Right hindlimb (tissue), 1 donor: ENCODE measurements around the gene LRRC26.

ENCODE experiments used
- DNase-seq: peaks from one replicate; pipeline ENCODE4 v3.0.0-alpha.2; 2018

Gene LRRC26

DNA sequence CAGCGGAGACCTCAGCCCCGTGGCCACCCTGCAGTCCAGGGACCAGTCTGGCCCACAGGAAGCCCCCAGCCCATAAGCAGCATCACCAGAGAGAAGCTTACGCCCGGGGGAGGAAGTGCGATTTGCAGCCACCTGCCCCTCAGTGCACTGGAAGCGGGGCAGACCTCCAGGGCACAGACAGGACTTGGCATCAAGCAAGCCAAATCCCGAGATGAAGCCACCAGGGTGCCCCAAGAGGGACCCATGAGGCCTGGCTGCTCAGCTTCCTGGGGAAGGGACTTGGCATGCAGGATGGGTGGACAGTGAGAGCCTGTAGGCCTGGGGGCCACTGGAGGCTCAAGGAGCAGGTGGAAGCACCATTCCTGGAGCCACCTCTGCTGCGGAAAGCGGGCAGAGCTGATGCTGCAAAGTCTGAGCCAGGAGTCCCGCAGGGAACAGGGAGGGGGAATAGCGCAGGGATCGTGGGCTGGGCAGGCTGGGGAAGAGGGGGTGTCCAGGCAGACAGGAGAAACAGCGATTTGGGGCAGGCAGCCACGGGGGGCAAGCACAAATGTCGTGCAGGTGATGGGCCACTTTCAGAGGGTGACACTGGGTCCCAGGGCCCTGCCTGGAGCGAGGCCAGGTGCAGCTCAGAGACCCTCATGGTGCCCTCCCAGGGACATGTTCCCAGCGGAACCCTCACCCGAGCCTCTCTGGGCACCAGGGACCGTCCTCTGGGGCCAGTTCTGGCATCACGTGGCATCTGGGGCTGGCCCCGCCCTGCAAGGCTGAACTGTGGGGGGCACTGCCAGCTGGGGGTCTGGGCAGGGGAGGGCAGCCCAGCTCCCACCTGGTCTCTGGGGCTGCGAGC is 3.2 kb downstream of the LRRC26 start:
- no peak for DNase-seq

DNA sequence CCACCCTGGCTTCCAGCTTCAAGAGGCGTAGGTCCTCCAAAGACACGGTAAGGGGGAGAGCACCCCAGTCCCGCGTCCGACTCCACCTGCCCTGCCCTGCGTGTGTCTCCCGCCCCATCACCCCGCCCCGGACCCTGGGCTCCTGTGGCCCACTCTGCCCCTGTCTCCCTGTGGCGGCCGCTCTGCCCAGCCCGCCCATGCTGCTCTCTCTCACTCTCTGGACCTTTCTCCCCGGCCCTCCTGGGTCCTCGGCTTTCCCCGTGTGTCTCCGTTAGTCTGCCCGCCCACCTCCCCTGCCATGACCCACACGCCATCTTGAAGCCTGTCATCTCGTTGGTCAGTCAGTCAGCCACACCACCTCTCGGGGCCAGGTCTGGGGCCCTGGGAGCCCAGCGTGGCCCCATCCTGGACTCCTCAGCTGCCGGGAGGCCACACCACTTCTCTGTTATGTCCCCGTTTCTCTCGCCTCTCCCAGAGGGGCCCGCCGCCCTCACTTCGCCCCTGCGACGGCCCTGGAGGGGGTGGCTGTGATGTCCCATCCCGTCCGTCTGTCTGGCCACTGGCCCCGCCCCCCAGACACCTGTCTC is 4.5 kb downstream of the LRRC26 start:
- no peak for DNase-seq

DNA sequence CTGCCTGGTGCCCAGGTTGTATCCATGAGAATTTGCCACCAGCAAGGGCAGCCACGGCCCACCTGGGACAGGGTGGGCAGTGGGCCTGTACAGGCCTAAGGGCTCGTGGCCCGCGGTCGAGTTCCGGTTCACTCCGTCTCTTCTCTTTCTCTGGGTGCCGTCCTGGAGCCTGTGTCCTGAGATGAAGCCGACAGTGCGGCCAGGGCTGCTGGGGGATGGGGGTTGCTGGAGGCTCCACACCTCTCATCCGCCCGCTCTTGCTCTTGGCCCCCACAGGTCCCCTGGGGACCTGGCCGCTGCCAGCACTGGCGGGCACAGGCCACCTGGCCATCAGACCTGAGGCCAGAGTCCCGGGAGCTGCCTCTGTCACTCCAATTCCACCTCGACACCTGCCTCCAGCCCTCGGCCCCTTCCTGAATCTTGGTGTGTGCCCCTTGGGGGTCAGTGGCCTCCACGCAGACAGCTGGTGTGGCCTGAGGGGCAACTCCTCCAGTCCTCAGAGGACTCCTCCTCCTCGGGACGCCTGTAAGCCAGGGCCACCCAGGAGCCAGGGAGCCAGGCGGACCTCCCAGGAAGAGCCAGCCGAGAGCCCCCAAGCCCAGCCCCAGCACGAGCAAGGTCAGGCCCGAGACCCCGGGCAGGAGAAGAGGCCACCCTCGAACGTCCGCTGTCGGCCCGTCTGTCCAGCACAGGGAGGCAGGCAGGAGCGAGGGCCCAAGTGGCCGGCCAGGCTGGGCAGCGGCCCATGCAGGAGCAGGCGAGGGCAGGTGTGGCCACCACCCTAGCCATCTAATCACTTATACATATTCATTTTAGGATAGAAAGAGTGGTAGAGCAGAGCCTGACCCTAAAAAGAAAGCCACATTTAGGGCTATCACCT is 5.2 kb downstream of the LRRC26 start:
- no peak for DNase-seq

DNA sequence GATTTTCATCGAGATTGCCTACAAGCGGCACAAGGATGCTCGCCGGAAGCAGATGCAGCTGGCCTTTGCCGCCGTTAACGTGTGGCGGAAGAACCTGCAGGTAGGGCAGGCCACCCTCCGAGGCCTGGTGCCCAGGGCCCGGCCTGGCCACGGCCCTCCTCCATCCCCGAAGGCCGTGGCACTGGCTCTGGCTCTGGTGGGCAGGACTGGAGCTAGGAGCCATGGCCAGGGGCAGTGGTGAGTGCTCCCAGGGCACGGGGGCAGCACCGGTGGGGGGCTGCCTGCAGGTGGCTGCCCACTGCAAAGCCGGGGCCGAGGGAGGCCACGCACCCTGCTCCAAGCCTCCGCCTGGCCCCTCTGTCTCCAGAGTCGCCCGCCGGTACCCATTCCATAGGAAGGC is 6.0 kb downstream of the LRRC26 start:
- DNase-seq, result no peak

DNA sequence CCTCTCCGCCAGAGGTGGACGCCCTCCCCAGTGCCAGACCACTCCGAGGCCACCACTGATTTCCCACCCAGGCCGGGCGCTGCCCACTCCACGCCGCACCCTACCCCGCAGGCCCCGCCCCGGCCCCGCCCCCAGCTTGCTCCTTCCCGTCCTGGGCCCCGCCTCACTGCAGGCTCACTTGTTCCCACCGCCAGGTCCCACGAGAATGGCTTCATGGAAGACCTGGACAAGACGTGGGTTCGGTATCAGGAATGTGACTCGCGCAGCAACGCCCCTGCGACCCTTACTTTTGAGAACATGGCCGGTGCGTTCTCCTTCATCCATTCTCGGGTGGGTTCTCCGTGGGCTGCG is 6.5 kb downstream of the LRRC26 start:
- no peak for DNase-seq

DNA sequence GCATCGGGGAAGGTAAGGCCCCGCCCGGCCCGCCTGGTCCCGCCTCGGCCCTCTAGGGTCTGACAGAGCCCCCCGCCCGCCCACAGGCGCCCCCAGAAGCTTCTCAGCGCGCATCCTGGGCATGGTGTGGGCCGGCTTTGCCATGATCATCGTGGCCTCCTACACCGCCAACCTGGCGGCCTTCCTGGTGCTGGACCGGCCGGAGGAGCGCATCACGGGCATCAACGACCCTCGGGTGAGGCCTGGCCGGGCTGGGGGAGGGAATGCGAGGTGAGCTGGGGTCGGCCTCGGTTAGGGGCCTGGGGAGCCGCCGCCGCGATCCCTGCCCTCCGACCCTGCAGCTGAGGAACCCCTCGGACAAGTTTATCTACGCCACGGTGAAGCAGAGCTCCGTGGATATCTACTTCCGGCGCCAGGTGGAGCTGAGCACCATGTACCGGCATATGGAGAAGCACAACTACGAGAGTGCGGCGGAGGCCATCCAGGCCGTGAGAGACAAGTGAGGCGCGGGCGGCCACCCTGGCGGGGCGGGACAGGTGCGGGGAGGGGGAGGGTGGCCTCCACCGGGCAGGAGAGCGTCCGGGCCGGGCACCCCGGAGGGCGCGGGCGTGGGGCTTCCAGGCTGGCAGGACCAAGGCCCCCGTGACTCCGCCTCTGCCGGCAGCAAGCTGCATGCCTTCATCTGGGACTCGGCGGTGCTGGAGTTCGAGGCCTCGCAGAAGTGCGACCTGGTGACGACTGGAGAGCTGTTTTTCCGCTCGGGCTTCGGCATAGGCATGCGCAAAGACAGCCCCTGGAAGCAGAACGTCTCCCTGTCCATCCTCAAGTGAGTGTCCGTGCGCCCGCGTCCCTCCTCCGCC is 7.1 kb downstream of the LRRC26 start:
- no peak for DNase-seq

DNA sequence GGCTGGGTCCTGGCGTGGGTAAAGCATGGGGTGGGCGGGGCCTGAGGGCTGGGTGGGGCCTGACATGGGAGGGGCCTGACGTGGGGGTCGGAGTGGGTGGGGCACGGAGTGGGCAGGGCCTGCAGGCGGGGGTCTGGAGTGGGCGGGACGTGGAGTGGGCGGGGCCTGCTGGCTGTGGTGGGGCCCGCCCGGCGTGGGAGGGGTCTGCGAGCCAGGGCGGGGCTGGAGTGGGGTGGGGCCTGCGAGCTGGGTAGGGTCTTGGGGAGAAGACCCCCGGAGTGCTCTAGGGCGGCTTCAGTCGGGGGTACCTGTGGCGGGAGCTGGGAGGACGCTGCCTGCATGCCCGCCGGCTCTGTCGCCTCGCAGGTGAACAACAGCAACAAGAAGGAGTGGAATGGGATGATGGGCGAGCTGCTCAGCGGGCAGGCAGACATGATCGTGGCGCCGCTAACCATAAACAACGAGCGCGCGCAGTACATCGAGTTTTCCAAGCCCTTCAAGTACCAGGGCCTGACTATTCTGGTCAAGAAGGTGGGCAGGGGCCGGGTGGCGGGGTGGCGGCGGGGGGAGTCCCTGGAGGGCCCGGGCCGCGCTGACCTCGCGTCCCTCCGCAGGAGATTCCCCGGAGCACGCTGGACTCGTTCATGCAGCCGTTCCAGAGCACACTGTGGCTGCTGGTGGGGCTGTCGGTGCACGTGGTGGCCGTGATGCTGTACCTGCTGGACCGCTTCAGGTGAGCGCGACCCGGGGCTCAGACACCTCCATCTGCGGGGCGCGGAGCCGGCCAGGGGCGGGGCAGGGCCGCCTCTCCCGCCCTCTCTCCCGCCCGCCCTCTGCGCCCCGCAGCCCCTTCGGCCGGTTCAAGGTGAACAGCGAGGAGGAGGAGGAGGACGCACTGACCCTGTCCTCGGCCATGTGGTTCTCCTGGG is 8.0 kb downstream of the LRRC26 start:
- no peak for DNase-seq

DNA sequence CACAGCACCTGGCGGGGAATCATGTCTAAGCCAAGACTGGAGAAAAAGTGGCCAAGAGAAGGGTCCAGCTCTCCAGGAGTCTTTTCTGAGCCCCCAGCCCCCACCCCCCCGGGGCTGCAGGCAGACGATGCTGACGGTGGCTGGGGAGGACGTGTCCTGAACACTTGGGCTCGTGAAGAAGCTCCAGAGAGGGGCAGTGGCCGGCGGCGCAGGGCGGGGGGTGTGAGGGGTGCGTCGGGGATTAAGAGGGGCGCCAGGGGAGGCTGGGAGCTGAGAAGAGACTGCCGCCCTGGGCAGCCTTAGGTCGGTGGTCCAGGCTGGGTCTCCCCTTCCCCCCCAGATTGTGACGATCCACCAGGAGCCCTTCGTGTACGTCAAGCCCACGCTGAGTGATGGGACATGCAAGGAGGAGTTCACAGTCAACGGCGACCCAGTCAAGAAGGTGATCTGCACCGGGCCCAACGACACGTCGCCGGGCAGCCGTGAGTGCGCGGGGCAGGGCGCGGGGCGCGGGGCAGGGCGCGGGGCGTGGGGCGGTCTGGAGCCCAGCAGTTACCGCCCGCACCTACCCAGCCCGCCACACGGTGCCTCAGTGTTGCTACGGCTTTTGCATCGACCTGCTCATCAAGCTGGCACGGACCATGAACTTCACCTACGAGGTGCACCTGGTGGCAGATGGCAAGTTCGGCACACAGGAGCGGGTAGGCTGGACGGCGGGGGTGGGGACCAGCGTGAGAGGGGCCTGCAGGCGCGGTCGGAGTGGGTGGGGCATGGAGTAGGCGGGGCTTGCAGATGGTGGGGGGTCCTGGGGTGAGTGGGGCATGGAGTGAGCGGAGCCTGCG is 8.9 kb downstream of the LRRC26 start:
- DNase-seq, result no peak

DNA sequence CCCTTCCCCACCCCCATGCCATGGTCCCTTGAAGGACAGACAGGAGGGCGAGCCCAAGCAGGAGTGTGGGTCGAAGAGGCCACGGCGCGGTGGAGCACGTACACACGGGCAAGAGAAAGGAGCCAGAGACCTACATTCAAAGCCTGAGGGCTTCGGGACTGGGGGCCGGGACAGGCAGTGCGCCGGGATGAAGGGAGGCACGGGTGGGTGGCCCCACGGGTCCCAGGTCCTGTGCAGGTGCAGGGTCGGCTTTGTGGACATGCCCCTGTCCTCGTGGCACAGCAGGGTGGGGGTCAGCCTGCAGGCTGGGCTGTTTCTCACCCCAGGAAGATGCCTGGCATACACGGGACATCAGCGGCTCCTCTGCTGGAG is 9.8 kb downstream of the LRRC26 start:
- DNase-seq, result no peak

DNA sequence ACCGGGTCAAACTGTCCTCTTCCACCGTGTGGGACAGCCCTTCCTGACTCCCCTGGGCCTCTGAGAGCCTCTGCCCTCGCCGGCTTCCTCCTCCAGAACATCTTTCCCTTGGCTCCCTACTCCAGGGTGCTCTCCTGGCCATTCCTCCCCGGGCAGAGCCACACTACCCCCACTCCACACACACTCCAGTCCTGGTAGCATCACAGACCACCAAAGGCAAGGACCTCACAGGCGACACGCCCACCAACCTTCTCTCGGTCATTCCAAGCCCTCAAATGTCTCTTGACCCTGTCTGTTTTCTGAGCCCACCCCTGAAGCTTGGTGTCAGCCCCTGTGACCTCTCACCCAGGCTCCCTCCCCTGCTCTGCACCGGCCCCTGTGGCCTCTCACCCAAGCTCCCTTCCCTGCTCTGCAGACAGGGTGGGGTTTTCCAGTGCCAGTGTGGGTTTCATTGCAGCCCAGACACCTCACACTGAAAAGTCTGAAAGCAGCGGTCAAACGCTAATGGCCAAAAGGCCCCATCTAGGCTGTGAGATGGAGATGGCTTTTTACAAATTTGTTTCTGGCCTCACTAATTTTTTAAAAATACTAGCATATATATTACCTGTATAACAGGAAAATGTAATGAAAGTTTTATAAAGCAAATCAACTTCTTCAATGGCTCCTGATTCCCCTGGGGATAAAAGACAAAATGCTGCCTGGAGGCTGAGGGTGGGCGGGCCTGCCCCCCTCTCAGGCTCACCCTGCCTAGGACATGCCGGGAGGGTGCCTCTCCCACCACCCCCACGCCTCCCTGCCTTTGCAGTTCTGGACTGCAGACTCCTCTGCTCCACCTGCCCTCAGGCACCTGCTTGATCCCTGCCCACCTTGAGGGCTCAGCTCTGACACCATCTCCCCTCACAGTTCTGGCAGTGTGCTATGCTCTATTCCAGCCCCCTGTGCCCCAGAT is 10.5 kb downstream of the LRRC26 start:
- DNase-seq, result no peak

DNA sequence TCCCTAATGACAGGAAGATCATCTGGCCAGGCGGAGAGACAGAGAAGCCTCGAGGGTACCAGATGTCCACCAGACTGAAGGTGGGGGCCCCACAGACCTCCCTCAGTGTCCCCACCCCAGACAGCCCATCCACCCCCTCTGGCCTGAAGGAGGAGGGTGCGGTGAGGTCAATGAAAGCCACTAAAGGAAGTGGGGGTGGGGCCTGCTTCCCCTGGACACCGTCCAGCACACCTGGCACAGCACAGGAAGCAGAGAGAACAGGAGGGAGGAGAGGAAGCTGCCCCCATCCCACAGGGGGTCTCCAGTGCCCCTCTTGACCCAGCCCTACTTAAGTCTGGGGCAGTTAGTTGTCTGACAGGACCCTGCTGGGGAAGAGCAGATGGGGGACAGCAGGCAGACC is 11.2 kb downstream of the LRRC26 start:
- no peak for DNase-seq

DNA sequence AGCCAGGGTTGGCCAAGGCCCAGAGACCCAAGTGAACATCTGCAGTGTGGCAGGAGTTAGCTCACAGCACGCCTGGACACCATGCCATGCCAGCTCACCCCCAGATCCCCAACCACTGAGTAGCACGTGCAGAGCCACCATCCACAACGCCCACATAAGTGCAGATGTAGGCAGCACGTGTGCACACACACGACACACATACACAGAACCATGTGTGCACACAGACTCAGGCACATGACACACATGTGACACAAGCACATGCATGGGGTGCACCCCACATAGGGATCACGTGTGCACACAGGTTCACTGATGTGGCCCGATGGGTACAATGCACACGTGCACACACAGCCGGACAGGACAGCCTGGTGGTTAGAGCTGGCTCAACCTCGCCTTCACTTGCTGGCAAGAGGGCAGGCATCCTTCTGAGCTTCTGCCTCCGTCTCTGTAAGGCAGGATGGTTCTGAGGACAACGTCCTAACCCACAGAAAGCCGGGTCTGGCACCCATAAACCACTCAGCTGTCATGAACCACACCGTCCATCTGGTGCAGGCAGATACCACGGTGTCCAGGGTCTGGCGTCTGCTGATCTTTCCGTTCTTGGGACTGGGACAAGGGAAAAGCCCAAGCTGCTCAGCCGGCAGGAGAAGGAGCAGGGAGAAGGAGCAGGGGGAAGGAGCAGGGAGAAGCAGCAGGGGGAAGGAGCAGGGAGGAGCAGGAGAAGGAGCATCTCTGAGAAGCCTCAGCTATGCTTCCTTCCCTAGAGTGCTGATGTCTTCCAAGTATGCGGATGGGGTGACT is 12.0 kb downstream of the LRRC26 start:
- no peak for DNase-seq

DNA sequence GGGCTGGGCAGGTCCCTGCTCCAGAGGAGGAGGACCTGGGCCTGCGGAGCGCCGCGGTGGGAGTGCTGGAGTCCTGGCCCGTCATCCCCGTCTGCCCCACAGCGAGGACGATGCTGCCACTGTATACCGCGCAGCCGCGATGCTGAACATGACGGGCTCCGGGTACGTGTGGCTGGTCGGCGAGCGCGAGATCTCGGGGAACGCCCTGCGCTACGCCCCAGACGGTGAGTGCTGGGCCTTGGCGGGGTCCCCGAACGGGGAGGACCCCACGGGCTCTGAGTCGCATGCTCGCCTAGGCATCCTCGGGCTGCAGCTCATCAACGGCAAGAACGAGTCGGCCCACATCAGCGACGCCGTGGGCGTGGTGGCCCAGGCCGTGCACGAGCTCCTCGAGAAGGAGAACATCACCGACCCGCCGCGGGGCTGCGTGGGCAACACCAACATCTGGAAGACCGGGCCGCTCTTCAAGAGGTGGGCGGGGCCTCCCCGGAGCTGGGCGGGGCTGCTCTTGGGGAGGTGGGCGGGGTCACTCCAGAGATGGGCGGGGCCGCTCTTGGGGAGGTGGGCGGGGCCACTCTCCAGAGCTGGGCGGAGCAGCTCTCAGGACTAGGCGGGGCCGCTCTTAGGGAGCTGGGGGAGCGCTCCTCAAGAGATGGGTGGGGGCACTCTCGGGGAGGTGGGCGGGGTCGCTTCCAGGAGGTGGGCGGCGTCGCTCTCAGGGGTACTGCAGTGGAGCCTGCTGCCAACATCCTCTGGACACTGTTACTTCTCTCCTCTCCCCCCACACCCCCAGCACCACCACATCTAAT is 13.1 kb downstream of the LRRC26 start:
- no peak for DNase-seq

DNA sequence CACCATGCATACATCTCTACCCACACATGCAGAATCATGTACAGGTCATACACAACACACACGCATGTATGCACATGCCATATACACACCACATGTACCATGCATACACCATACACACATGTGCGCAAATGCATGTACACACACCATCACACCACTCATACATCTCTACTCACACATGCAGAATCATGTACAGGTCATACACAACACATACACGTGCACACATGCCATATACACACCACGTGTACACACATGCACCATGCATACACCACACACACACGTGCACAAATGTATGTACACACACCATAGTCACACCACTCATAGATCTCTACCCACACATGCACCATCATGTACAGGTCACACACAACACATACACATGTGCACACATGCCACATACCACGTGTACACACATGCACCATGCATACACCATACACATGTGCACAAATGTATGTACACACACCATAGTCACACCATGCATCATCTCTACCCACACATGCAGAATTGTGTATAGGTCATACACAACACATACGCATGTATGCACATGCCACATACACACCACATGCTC is 16.9 kb downstream of the LRRC26 start:
- no peak for DNase-seq

DNA sequence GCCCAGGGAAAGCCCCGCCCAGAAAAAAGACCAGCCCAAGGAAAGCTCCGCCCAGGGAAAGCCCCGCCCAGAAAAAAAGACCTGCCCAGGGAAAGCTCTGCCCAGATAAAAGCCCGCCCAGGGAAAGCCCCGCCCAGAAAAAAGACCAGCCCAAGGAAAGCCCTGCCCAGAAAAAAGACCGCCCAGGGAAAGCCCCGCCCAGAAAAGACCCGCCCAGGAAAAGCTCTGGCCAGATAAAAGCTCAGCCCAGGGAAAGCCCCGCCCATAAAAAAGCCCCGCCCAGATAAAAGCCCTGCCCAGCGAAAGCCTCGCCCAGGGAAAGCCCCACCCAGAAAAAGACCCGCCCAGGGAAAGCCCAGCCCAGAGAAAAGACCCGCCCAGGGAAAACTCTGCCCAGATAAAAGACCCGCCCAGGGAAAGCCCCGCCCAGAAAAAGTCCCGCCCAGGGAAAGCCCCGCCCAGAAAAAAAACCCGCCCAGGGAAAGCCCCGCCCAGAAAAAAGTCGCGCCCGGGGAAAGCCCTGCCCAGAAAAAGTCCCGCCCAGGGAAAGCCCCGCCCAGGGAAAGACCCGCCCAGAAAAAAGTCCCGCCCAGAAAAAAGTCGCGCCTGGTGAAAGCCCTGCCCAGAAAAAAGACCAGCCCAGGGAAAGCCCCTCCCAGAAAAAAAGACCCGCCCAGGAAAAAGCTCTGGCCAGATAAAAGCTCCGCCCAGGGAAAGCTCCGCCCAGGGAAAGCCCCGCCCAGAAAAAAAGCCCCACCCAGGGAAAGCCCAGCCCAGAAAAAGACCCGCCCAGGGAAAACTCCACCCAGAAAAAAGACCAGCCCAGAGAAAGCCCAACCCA is 19.0 kb downstream of the LRRC26 start:
- DNase-seq, result no peak

DNA sequence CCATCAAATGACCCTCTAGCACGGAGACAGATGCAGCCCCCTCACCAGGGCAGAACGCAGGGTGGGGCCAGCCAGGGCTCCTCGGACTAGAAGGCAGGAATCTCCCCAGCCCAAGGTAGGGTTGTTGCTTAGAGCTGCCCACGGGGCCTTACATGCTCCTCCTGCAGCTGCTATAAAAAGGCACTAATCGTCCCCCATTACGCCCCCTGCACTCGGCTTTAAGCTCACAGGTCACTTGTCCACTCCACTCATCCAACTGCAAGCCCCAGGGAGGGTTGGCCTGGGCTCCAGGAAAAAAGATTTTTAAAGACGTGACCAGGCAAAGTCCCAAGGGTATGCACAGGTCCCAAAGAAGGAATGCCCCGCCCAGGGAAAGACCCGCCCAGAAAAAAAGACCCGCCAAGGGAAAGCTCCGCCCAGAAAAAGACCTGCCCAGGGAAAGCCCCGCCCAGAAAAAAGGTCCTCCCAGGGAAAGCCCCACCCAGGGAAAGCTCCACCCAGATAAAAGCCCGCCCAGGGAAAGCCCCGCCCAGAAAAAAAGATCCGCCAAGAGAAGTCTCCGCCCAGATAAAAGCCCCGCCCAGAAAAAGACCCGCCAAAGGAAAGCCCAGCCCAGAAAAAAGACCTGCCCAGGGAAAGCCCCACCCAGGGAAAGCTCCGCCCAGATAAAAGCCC is 19.8 kb downstream of the LRRC26 start:
- no peak for DNase-seq
